Measurements from ENCODE around the gene MAST3.

Gene MAST3

DNA sequence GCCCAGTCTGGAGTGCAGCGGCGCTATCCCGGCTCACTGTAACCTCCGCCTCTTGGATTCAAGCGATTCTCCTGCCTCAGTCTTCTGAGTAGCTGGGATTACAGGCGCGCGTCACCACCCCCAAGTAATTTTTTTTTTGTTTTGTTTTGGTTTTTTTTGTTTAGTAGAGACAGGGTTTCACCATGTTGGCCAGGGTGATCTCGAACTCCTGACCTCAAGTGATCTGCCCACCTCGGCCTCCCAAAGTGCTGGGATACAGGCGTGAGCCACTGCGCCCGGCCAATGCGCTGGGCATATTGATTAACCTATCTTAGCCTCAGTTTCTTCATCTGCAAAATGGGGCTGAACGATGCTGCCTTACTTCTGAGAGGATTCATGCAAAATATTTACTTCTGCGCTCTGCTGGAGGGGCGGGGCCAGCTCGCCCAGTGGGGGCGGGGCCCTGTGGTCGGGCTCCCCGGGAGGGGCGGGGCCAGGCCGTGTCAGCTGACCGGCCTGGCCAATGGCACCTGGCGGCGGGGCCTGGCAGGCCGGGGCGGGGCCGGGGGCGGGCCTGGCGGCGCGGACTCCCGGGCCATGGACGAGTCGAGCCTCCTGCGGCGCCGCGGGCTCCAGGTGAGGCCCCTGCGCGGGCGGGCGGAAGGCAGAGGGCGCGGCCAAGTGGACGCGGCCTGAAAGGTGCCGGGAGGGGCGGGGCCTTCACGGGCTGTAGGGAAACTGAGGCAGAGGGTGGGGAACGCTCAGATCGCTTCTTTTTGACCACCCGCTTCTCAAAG lies at the start of gene MAST3:
MAST3 (plus strand) TSS at position 562 of the 776 bp plus-strand sequence; CDS start at position 577, 15 bp downstream.
- DNase-seq, result peak; percentile 48

DNA sequence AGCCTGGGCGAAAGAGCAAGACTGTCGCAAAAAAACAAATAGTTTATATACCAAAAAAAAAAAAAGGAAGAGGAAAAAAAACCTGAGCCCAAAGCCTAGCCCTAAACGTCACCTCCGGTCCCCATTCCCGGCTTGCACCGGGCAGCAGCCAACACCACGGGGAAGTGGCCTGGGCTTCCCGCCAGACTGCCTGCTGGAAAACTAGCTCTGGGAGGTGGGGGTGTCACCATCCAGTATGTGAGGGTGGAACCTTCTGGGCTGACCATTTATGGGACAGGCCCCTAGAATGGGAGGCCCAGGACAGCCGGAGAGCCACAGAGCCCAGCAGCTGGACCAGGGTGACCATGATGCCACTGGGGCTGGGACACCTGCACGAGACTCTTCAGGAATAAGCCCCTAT lies 48.2 kb upstream of the MAST3 start:
- DNase-seq, result no peak

GRCh38 chr19:18051887-18052286 lies 45.7 kb upstream of the MAST3 start:
- no peak for DNase-seq

DNA sequence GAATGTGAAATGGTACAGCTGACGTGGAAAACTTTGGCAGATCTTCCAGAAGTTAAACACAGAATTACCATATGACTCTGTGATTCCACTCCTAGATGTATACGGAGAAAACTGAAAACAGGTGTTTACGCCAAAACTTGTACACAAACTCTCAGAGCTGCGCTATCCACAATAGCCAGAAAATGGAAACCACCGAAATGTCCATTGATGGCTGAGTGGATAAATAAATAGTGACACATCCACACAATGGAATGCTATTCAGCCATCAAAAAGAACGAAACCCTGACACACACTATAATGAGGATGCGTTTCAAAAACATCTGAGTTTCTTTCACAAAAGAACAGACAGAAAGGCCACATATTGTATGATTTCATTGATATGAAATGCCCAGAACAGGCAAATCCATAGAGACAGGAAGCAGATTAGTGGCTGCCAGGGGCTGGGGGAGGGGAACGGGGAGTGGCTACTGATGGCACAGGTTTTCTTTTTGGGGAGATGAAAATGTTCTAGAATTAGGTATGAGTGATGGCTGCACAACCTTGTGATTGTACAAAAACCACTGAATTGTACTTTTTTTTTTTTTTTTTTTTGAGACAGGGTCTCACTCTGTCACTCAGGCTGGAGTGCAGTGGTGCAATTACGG lies 43.9 kb upstream of the MAST3 start:
- peak; percentile 16 for DNase-seq

- DNase-seq, result no peak
Measured at GRCh38 chr19:18055967-18056366, 41.6 kb upstream of the MAST3 start.

DNA sequence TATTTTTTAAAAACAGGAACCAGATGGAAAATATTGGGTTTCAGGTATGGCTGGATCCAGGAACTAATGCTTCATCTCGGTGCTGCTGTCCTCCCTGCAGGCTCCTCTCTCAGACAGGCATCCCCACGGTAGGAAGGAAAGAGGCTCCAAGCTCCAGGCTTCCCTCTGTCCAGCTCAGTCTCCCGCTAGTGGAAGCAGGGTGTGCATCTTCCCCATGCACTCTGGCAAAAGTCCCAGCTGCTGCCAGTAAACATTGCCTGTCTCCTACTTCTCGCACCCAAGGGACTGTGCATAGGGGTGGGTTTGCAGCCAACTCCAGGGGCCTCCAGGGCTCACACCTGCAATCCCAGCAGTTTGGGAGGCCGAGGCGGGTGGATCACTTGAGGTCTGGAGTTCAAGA lies 40.0 kb upstream of the MAST3 start:
- DNase-seq, result no peak

GRCh38 chr19:18058208-18059009 lies 39.2 kb upstream of the MAST3 start:
- peak; percentile 92 for DNase-seq

DNA sequence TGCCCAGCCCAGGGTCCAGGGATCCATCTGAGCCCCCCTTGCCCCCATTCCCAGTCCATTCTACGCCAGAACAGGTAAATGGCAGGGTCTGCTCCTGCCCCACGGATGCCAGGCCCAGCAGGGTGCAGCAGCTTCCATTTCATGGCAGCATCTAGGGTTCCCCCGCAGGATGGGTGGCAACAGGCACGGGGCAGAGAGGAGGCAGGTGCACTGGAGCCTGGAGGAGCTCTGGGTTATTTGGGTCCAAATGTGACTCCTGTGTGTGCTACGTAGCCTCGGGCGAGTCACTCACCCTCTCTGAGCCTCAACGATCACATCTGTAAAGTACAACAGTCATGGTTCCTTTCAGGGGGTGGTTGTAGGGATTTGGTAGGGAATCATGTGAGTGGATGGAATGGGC lies 38.3 kb upstream of the MAST3 start:
- no peak for DNase-seq

- no peak for DNase-seq
Measured at GRCh38 chr19:18059902-18060301, 37.7 kb upstream of the MAST3 start.

DNA sequence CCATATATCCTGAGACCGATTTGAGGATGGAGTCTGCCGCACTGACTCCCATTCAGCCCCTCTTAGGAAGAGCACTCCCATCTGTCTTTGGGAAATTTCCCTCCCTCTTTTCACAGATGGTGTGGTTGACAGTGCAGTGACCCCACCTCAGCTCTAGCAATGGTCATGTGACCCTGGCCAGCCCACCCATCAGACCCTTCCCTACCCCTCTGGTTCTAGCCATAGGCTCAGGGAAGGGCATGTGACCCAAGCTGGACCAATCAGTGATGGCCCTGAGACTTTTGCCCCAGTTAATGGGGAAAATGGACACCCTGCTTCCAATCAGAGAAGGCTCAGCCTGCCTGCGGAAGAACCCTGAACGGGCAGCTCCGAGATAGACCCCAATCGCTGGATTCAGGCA lies 37.1 kb upstream of the MAST3 start:
- no peak for DNase-seq

GRCh38 chr19:18062028-18062427 lies 35.5 kb upstream of the MAST3 start:
- DNase-seq, result no peak

DNA sequence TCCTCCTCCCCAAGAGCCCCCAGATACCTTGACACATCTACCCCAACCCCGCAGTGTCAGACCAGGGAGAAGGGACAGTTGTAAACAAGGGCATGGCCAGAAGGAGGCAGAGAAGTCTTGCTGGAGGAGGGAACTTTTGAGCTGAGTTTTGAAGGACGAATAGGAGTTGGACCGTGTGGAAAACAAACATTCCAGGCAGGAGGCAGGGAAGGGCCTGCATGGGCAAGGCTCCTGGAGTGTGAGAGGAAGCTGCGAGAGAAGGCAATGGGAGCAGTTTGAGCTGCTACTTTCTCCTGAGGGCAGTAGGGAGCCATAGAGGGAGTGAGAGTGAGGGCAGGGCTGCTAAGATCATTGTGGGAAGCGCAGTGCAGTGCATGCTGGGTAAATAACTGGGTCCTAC lies 34.1 kb upstream of the MAST3 start:
- no peak for DNase-seq

DNA sequence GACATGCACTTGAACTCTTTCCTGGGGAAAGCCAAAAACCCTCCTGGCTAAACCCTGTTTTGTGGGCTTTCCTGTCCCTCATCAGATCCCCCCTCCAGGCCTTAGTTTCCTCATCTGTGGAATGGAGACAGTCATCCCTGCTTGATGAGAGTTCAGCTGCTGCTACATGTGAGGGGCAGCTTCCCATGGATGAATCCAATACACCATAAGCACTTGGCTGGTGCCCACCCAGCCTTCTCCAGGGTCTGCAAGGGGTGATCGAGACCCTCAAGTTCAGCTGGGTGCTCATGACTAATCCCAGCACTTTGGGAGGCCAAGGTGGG lies 32.4 kb upstream of the MAST3 start:
- no peak for DNase-seq

- DNase-seq, result no peak
Measured at GRCh38 chr19:18068395-18068794, 29.2 kb upstream of the MAST3 start.

GRCh38 chr19:18069383-18069782 lies 28.2 kb upstream of the MAST3 start:
- no peak for DNase-seq

- no peak for DNase-seq
Measured at GRCh38 chr19:18070181-18070580, 27.4 kb upstream of the MAST3 start.

DNA sequence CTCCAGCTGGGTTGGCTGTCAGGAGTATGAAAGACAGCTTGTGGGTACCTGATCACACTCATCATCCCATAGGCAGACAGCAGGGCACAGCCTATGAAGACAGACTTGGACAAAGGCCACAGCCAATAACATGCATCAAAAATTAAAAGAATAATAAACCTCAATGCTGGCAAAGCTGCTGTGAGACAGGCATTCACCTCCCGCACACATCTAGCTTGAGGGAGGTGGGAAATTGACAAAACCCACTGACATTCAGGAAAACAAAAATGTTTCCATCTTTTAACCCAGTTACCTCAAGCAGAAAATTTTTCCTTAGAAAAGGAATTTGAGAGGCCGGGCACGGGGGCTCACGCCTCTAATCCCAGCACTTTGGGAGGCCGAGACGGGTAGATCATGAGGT lies 25.2 kb upstream of the MAST3 start:
- no peak for DNase-seq

GRCh38 chr19:18073197-18073596 lies 24.4 kb upstream of the MAST3 start:
- DNase-seq, result no peak

DNA sequence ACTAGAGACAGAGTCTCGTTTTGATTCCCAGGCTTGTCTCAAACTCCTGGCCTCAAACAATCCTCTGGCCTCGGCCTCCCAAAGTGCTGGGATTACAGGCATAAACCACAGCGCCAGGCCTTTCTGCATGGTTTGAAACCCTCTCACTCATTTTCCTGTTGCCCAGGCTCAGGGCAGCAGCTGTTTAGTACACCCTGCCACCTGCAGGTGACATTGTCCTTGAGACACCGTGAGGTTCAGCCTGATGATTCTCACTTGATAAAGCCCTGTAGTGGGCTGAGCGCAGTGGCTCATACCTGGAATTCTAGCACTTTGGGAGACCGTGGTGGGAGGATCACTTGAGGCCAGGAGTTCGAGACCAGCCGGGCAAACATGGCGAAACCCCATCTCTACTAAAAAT lies 23.4 kb upstream of the MAST3 start:
- DNase-seq, result no peak

- no peak for DNase-seq
Measured at GRCh38 chr19:18083929-18084684, 13.5 kb upstream of the MAST3 start.

DNA sequence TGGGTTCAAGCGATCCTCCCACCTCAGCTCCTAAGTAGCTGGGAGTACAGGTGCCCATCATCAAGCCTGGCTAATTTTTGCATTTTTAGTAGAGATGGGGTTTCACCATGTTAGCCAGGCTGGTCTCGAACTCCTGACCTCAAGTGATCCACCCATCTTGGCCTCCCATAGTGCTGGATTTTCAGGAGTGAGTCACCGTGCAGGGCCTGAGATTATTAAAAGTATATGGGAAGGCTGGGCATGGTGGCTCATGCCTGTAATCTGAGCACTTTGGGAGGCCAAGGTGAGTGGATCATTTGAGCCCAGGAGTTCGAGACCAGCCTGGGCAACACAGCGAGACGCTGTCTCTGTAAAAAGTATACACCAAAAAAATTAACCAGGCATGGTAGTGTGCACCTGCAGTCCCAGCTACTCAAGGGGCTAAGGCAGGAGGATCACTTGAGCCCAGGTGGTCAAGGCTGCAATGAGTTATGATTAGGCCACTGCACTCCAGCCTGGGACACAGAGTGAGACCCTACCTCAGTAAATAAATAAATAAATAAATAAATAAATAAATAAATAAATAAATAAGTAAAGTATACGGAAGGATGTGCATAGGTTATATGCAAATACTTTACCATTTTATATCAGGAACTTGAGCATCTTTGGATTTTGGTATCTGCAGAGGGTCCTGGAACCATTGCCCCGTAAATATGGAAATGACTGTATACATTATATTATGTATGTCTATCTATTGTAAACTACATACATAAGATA lies 11.7 kb upstream of the MAST3 start:
- DNase-seq, result no peak

- DNase-seq, result no peak
Measured at GRCh38 chr19:18086590-18087138, 10.9 kb upstream of the MAST3 start, which contains the start of gene IL12RB1. TSS of gene IL12RB1 (minus strand) at chr19:18086934. CDS start at chr19:18086823, 111 bp downstream.
